CD4-positive, CD25-positive, alpha-beta regulatory T cell (primary cell): Measurements from ENCODE around the gene ZNF503. TPM values are rescaled to one million over a fixed set of nuclear protein-coding genes. Genes with fewer than 3 reads are reported as not detected.

ENCODE experiments used
- ATAC-seq, 2 donors: fragments of 150-1000 bp; cut with Tn5 transposase; one replicate each; pipeline ENCODE4 v1.10.0; 2021; ENCODE audit warnings: low read depth in 2 of 2, moderate number of reproducible peaks in 2 of 2, moderate library complexity in 1 of 2
- DNase-seq, 3 donors: peaks; one replicate each; pipeline versions ENCODE4 v3.0.0 to v3.0.0-alpha.2; 2012 to 2022; ENCODE audit warnings: mixed read lengths in 1 of 3
- H3K27ac ChIP-seq: one replicate; pipeline ENCODE4 v1.7.0; 2013; ENCODE audit warnings: mild to moderate bottlenecking, low read length; ENCODE audit not compliant: insufficient read depth, poor library complexity, severe bottlenecking
- H3K27me3 ChIP-seq: one replicate; pipeline ENCODE4 v1.7.0; 2013; ENCODE audit warnings: low read length; ENCODE audit not compliant: control insufficient read depth, insufficient read depth
- H3K36me3 ChIP-seq: one replicate; pipeline ENCODE4 v1.7.0; 2013; ENCODE audit warnings: mild to moderate bottlenecking, low read length, moderate library complexity; ENCODE audit not compliant: control insufficient read depth, insufficient read depth
- H3K4me1 ChIP-seq: 2 replicates; pipeline ENCODE4 v1.7.0; 2013; ENCODE audit warnings: mild to moderate bottlenecking, low read length; ENCODE audit not compliant: insufficient read depth, control insufficient read depth, poor library complexity, severe bottlenecking
- H3K4me3 ChIP-seq: one replicate; pipeline ENCODE4 v1.7.0; 2013; ENCODE audit warnings: low read depth, mild to moderate bottlenecking, low read length, moderate library complexity
- H3K9me3 ChIP-seq, 2 experiments: 1 replicate in 1 of 2; 2 replicates in 1 of 2; pipeline ENCODE4 v1.7.0; 2013; ENCODE audit warnings: low read length in 2 of 2, mild to moderate bottlenecking in 1 of 2, moderate library complexity in 1 of 2; ENCODE audit not compliant: control insufficient read depth in 2 of 2
- H3K27ac Mint-ChIP-seq, 3 donors: one replicate each; pipeline ENCODE4 v1.8.0; 2020 to 2022; ENCODE audit warnings: mild to moderate bottlenecking in 3 of 3, mixed read lengths in 3 of 3, moderate library complexity in 2 of 3
- H3K27me3 Mint-ChIP-seq: one replicate; pipeline ENCODE4 v1.8.0; 2022; ENCODE audit warnings: mild to moderate bottlenecking, mixed read lengths
- H3K36me3 Mint-ChIP-seq: one replicate; pipeline ENCODE4 v1.8.0; 2020; ENCODE audit warnings: mixed read lengths
- H3K4me1 Mint-ChIP-seq, 4 donors: one replicate each; pipeline ENCODE4 v1.8.0; 2020 to 2022; ENCODE audit warnings: mixed read lengths in 4 of 4, mild to moderate bottlenecking in 1 of 4
- H3K4me3 Mint-ChIP-seq, 4 donors: one replicate each; pipeline ENCODE4 v1.8.0; 2020 to 2022; ENCODE audit warnings: mild to moderate bottlenecking in 4 of 4, mixed read lengths in 4 of 4, moderate library complexity in 3 of 4
- H3K9me3 Mint-ChIP-seq, 7 donors: one replicate each; pipeline ENCODE4 v1.8.0; 2020 to 2022; ENCODE audit warnings: mixed read lengths in 7 of 7, mild to moderate bottlenecking in 3 of 7, moderate library complexity in 2 of 7
- polyA plus RNA-seq, 4 donors: library from polyadenylated mRNA; unstranded; fragments of 300-500 nt; fragmentation: Illumina TruSeq; gene quantifications; one replicate each; pipeline ENCODE4 v1.2.3, GENCODE V29; 2021
- total RNA-seq: library from RNA; stranded (reverse); gene quantifications from one replicate; pipeline ENCODE4 v1.2.3, GENCODE V29; 2022

ZNF503 gene
- total RNA-seq (not detected), polyA plus RNA-seq (not detected)

- peak; percentile 32 to 42 for ATAC-seq
- H3K9me3 Mint-ChIP-seq: peaks cover 0 to 6% (median 0%) of the 10 kb centered on the region in 7 donors
- peaks cover 0 to 43% (median 16%) of the 10 kb centered on the region in 4 donors for H3K4me1 Mint-ChIP-seq
- peaks cover 71% of the 10 kb centered on the region for H3K27me3 Mint-ChIP-seq
- Histone ChIP-seq H3K27ac (no peak within 1 kb of the TSS), H3K36me3 (no peaks in the 10 kb centered on the region), H3K27me3 (no peaks in the 10 kb centered on the region), H3K4me3 (peak within 1 kb of the TSS; percentile 31), H3K9me3 (no peaks in the 10 kb centered on the region), H3K4me1 (peaks cover 41% of the 10 kb centered on the region)
- H3K27ac Mint-ChIP-seq: peak within 1 kb of the TSS in 1 of 3 donors; percentile 7
- H3K4me3 Mint-ChIP-seq: peak within 1 kb of the TSS; percentile 66 to 87 (median 83)
- no peaks in the 10 kb centered on the region for H3K36me3 Mint-ChIP-seq
- DNase-seq: peak in 1 of 3 donors; percentile 48
Observed at GRCh38 chr10:75401569-75402485, at the start of gene ZNF503. ZNF503 (minus strand) TSS chr10:75401764; CDS start chr10:75401419, 345 bp downstream.

- peaks cover 8% of the 10 kb centered on the region for H3K27me3 Mint-ChIP-seq
- H3K4me1 Mint-ChIP-seq: no peaks in the 10 kb centered on the region
- no peaks in the 10 kb centered on the region for H3K36me3 Mint-ChIP-seq
- Histone ChIP-seq H3K4me1 (no peaks in the 10 kb centered on the region), H3K9me3 (peaks cover 3 to 6% of the 10 kb centered on the region in 2 experiments), H3K27me3 (no peaks in the 10 kb centered on the region), H3K36me3 (no peaks in the 10 kb centered on the region), H3K4me3 (no peak overlapping the region), H3K27ac (no peak overlapping the region)
- no peak overlapping the region for H3K4me3 Mint-ChIP-seq
- peaks cover 0 to 10% (median 3%) of the 10 kb centered on the region in 7 donors for H3K9me3 Mint-ChIP-seq
- no peak for ATAC-seq
- no peak overlapping the region for H3K27ac Mint-ChIP-seq
- DNase-seq: no peak
Observed at GRCh38 chr10:75450644-75451640, 49.4 kb upstream of the ZNF503 start.

- no peaks in the 10 kb centered on the region for H3K4me1 Mint-ChIP-seq
- H3K36me3 Mint-ChIP-seq: no peaks in the 10 kb centered on the region
- ATAC-seq (no peak), DNase-seq (no peak)
- peaks cover 0 to 12% (median 3%) of the 10 kb centered on the region in 7 donors for H3K9me3 Mint-ChIP-seq
- Histone ChIP-seq H3K4me3 (no peak overlapping the region), H3K27ac (no peak overlapping the region), H3K27me3 (no peaks in the 10 kb centered on the region), H3K4me1 (no peaks in the 10 kb centered on the region), H3K36me3 (no peaks in the 10 kb centered on the region), H3K9me3 (peaks cover 3 to 6% of the 10 kb centered on the region in 2 experiments)
- no peak overlapping the region for H3K4me3 Mint-ChIP-seq
- H3K27ac Mint-ChIP-seq: no peak overlapping the region
- peaks cover 5% of the 10 kb centered on the region for H3K27me3 Mint-ChIP-seq
Observed at GRCh38 chr10:75450075-75450445, 48.5 kb upstream of the ZNF503 start.

GRCh38 chr10:75449382-75450074 is 48.0 kb upstream of the ZNF503 start:
- H3K4me1 Mint-ChIP-seq: no peaks in the 10 kb centered on the region
- H3K4me3 ChIP-seq: no peak overlapping the region
- no peak overlapping the region for H3K27ac ChIP-seq
- DNase-seq: no peak
- H3K27me3 Mint-ChIP-seq: peaks cover 5% of the 10 kb centered on the region
- no peak overlapping the region for H3K4me3 Mint-ChIP-seq
- H3K9me3 ChIP-seq: peaks cover 3 to 6% of the 10 kb centered on the region in 2 experiments
- peaks cover 0 to 12% (median 3%) of the 10 kb centered on the region in 7 donors for H3K9me3 Mint-ChIP-seq
- no peaks in the 10 kb centered on the region for H3K36me3 ChIP-seq
- no peak overlapping the region for H3K27ac Mint-ChIP-seq
- no peaks in the 10 kb centered on the region for H3K27me3 ChIP-seq
- no peaks in the 10 kb centered on the region for H3K36me3 Mint-ChIP-seq
- no peak for ATAC-seq
- no peaks in the 10 kb centered on the region for H3K4me1 ChIP-seq

- Mint-ChIP-seq H3K27me3 (peaks cover 5% of the 10 kb centered on the region), H3K27ac (no peak overlapping the region), H3K4me3 (no peak overlapping the region), H3K4me1 (no peaks in the 10 kb centered on the region), H3K36me3 (peaks cover 4% of the 10 kb centered on the region), H3K9me3 (peaks cover 0 to 21% (median 6%) of the 10 kb centered on the region in 7 donors)
- DNase-seq: no peak
- Histone ChIP-seq H3K27ac (no peak overlapping the region), H3K4me1 (no peaks in the 10 kb centered on the region), H3K4me3 (no peak overlapping the region), H3K27me3 (no peaks in the 10 kb centered on the region), H3K36me3 (no peaks in the 10 kb centered on the region), H3K9me3 (peaks cover 13 to 18% of the 10 kb centered on the region in 2 experiments)
- ATAC-seq: no peak
Observed at GRCh38 chr10:75448166-75448565, 46.6 kb upstream of the ZNF503 start.

- Histone ChIP-seq H3K9me3 (peaks cover 14 to 21% of the 10 kb centered on the region in 2 experiments), H3K36me3 (no peaks in the 10 kb centered on the region), H3K4me1 (no peaks in the 10 kb centered on the region), H3K27ac (no peak overlapping the region), H3K4me3 (no peak overlapping the region), H3K27me3 (no peaks in the 10 kb centered on the region)
- peaks cover 4% of the 10 kb centered on the region for H3K36me3 Mint-ChIP-seq
- H3K27ac Mint-ChIP-seq: no peak overlapping the region
- no peak overlapping the region for H3K4me3 Mint-ChIP-seq
- DNase-seq (no peak), ATAC-seq (no peak)
- no peaks in the 10 kb centered on the region for H3K4me1 Mint-ChIP-seq
- peaks cover 5% of the 10 kb centered on the region for H3K27me3 Mint-ChIP-seq
- peaks cover 0 to 29% (median 11%) of the 10 kb centered on the region in 7 donors for H3K9me3 Mint-ChIP-seq
Observed at GRCh38 chr10:75446508-75446907, 44.9 kb upstream of the ZNF503 start.

GRCh38 chr10:75444781-75445386 is 43.3 kb upstream of the ZNF503 start:
- ATAC-seq (no peak), DNase-seq (no peak)
- Histone ChIP-seq H3K4me1 (no peaks in the 10 kb centered on the region), H3K27me3 (no peaks in the 10 kb centered on the region), H3K36me3 (no peaks in the 10 kb centered on the region), H3K27ac (no peak overlapping the region), H3K4me3 (no peak overlapping the region), H3K9me3 (peaks cover 14 to 21% of the 10 kb centered on the region in 2 experiments)
- Mint-ChIP-seq H3K4me3 (no peak overlapping the region), H3K9me3 (peaks cover 0 to 29% (median 11%) of the 10 kb centered on the region in 7 donors), H3K36me3 (peaks cover 4% of the 10 kb centered on the region), H3K4me1 (no peaks in the 10 kb centered on the region), H3K27ac (no peak overlapping the region), H3K27me3 (peaks cover 5% of the 10 kb centered on the region)
